ENCODE measurements around the gene ZNF416. TPM values are rescaled to one million over a fixed set of nuclear protein-coding genes. Genes with fewer than 3 reads are reported as not detected.

Gene ZNF416
- total and polyA plus RNA-seq, 2 of the 8 experiments (the other 6 are each of a cell fraction or from before 2014, with no cell fraction given) = 3.2 to 10.3 TPM

- no peak for TF ChIP-seq USF2 (IDR thresholded peaks at IDR 0.05; ENCODE audit: low read length)
- TF ChIP-seq BCL11A (IDR thresholded peaks at IDR 0.05; ENCODE audit: low read depth in 2 of 2, low read length in 2 of 2) = no peak
- no peak for TF ChIP-seq RNF2 (IDR thresholded peaks at IDR 0.05; ENCODE audit: borderline replicate concordance, low read depth, low read length, missing control alignments, poor library complexity, severe bottlenecking)
- no peak for TF ChIP-seq POLR2A (IDR thresholded peaks at IDR 0.05; ENCODE audit: control extremely low read depth in 1 of 2, low read depth in 2 of 2, low read length in 2 of 2)
- TF ChIP-seq PHF8 (conservative IDR thresholded peaks at IDR 0.05; ENCODE audit: low read depth, low read length) = no peak
- no peak for TF ChIP-seq BRCA1 (IDR thresholded peaks at IDR 0.05; ENCODE audit: low read depth, low read length)
- no peak for TF ChIP-seq SUZ12 (IDR thresholded peaks at IDR 0.05; ENCODE audit: low read length)
- TF ChIP-seq SIX5 (IDR thresholded peaks at IDR 0.05; ENCODE audit: low read depth, low read length) = no peak
- no peak for TF ChIP-seq CHD2 (IDR thresholded peaks at IDR 0.05; ENCODE audit: low read length)
- TF ChIP-seq HDAC6 (IDR thresholded peaks at IDR 0.05; ENCODE audit: low read depth, low read length) = no peak
- no peak for TF ChIP-seq MAX (IDR thresholded peaks at IDR 0.05)
- TF ChIP-seq HDAC2 (IDR thresholded peaks at IDR 0.05; ENCODE audit: borderline replicate concordance in 1 of 2, low read depth in 2 of 2, low read length in 2 of 2) = no peak
- peak; percentile 70; the same call in 1 of the 2 replicates for TF ChIP-seq KDM1A (IDR thresholded peaks at IDR 0.05; ENCODE audit: borderline replicate concordance, low read length)
- TF ChIP-seq JUND (IDR thresholded peaks at IDR 0.05; ENCODE audit: low read length) = no peak
- 0 out of 2 replicates have a peak, but pooled peaks have one; percentile 10 for TF ChIP-seq BACH1 (IDR thresholded peaks at IDR 0.05; ENCODE audit: low read length)
- TF ChIP-seq CEBPB (IDR thresholded peaks at IDR 0.05; ENCODE audit: low read depth, low read length) = no peak
- TF ChIP-seq POLR2AphosphoS5 (IDR thresholded peaks at IDR 0.05; ENCODE audit: low read depth, low read length) = no peak
- TF ChIP-seq CTCF (IDR thresholded peaks at IDR 0.05; ENCODE audit: control extremely low read depth in 1 of 3, insufficient read depth in 1 of 3, low read depth in 1 of 3, low read length in 3 of 3) = no peak
- TF ChIP-seq TCF12 (IDR thresholded peaks at IDR 0.05; ENCODE audit: low read depth, low read length) = no peak
- TF ChIP-seq ZNF274 (IDR thresholded peaks at IDR 0.05; ENCODE audit: borderline replicate concordance, extremely low read depth, low read length) = peak; percentile 58; the same call in 1 of the 2 replicates
- no peak for TF ChIP-seq EZH2 (IDR thresholded peaks at IDR 0.05; ENCODE audit: low read depth, low read length, severe bottlenecking)
These were observed 42.1 kb upstream of the ZNF416 start (continued) for GRCh38 chr19:57620673-57621348.
